Renal pelvis (tissue), 12 donors: ENCODE results near the gene IDH3B. TPM values are rescaled to one million over a fixed set of nuclear protein-coding genes. Genes with fewer than 3 reads are reported as not detected.

Experiments used
- DNase-seq: peaks from one replicate; pipeline ENCODE4 v3.0.0-alpha.2; 2013
- long read RNA-seq, 16 experiments: transcript quantifications; one replicate each; lab custom pipeline, GENCODE V29; 2026
- polyA plus RNA-seq, 3 donors: library from polyadenylated mRNA; unstranded; fragments of 120-200 nt; gene quantifications; one replicate each; pipeline ENCODE4 v1.2.1, GENCODE V29; 2013; ENCODE audit not compliant: insufficient read length in 3 of 3

The IDH3B gene
- 100 to 1,000 TPM; 139 to 141 (median 141) TPM for polyA plus RNA-seq
- long read RNA-seq, donor 1, transcript IDH3B-201 (12 exons, 1,545 nt): major isoform, 26 of 46 reads
- long read RNA-seq, donor 1, partial matches to known transcripts: 12 of 46 reads
- long read RNA-seq, donor 1, other reads (novel, unspliced or antisense): 5 of 46 reads
- long read RNA-seq, donor 2, transcript IDH3B-201 (12 exons, 1,545 nt): major isoform, 48 of 79 reads
- long read RNA-seq, donor 2, partial matches to known transcripts: 12 of 79 reads
- long read RNA-seq, donor 2, other reads (novel, unspliced or antisense): 9 of 79 reads
- long read RNA-seq, donor 3, transcript IDH3B-201 (12 exons, 1,545 nt): major isoform, 30 of 48 reads
- long read RNA-seq, donor 3, partial matches to known transcripts: 6 of 48 reads
- long read RNA-seq, donor 3, other reads (novel, unspliced or antisense): 6 of 48 reads
- long read RNA-seq, donor 4, transcript IDH3B-201 (12 exons, 1,545 nt): major isoform, 42 of 68 reads
- long read RNA-seq, donor 4, partial matches to known transcripts: 8 of 68 reads
- long read RNA-seq, donor 4, other reads (novel, unspliced or antisense): 12 of 68 reads
- long read RNA-seq, donor 5, transcript IDH3B-201 (12 exons, 1,545 nt): major isoform, 18 of 20 reads
- long read RNA-seq, donor 5, partial matches to known transcripts: 0 of 20 reads
- long read RNA-seq, donor 5, other reads (novel, unspliced or antisense): 0 of 20 reads
- long read RNA-seq, donor 6, transcript IDH3B-201 (12 exons, 1,545 nt): major isoform, 20 of 22 reads
- long read RNA-seq, donor 6, partial matches to known transcripts: 0 of 22 reads
- long read RNA-seq, donor 6, other reads (novel, unspliced or antisense): 0 of 22 reads
- long read RNA-seq, donor 7, transcript IDH3B-201 (12 exons, 1,545 nt): major isoform, 23 of 39 reads
- long read RNA-seq, donor 7, partial matches to known transcripts: 6 of 39 reads
- long read RNA-seq, donor 7, other reads (novel, unspliced or antisense): 6 of 39 reads
- long read RNA-seq, donor 8, partial matches to known transcripts: 0 of 4 reads
- long read RNA-seq, donor 8, other reads (novel, unspliced or antisense): 0 of 4 reads
- long read RNA-seq, donor 9, transcript IDH3B-201 (12 exons, 1,545 nt): major isoform, 24 of 33 reads
- long read RNA-seq, donor 9, partial matches to known transcripts: 7 of 33 reads
- long read RNA-seq, donor 9, other reads (novel, unspliced or antisense): 0 of 33 reads
- long read RNA-seq, donor 10, transcript IDH3B-201 (12 exons, 1,545 nt): major isoform, 10 of 22 reads
- long read RNA-seq, donor 10, partial matches to known transcripts: 5 of 22 reads
- long read RNA-seq, donor 10, other reads (novel, unspliced or antisense): 5 of 22 reads
- long read RNA-seq, donor 11, transcript IDH3B-201 (12 exons, 1,545 nt): major isoform, 16 of 18 reads
- long read RNA-seq, donor 11, partial matches to known transcripts: 0 of 18 reads
- long read RNA-seq, donor 11, other reads (novel, unspliced or antisense): 0 of 18 reads
- long read RNA-seq, donor 12, transcript IDH3B-201 (12 exons, 1,545 nt): major isoform, 39 of 56 reads
- long read RNA-seq, donor 12, partial matches to known transcripts: 0 of 56 reads
- long read RNA-seq, donor 12, other reads (novel, unspliced or antisense): 14 of 56 reads
- long read RNA-seq, donor 13, transcript IDH3B-201 (12 exons, 1,545 nt): major isoform, 9 of 10 reads
- long read RNA-seq, donor 13, partial matches to known transcripts: 0 of 10 reads
- long read RNA-seq, donor 13, other reads (novel, unspliced or antisense): 0 of 10 reads
- long read RNA-seq, donor 14, transcript IDH3B-201 (12 exons, 1,545 nt): major isoform, 35 of 50 reads
- long read RNA-seq, donor 14, partial matches to known transcripts: 0 of 50 reads
- long read RNA-seq, donor 14, other reads (novel, unspliced or antisense): 6 of 50 reads
- long read RNA-seq, donor 15, transcript IDH3B-201 (12 exons, 1,545 nt): major isoform, 31 of 58 reads
- long read RNA-seq, donor 15, partial matches to known transcripts: 6 of 58 reads
- long read RNA-seq, donor 15, other reads (novel, unspliced or antisense): 15 of 58 reads
- long read RNA-seq, donor 16, transcript IDH3B-201 (12 exons, 1,545 nt): major isoform, 29 of 59 reads
- long read RNA-seq, donor 16, partial matches to known transcripts: 6 of 59 reads
- long read RNA-seq, donor 16, other reads (novel, unspliced or antisense): 16 of 59 reads

- DNase-seq: peak; percentile 93
Measured at GRCh38 chr20:2663887-2664719, at the start of gene IDH3B. Gene IDH3B, minus strand, starts transcription at chr20:2664216. Its CDS starts 28 bp downstream, at chr20:2664188.

GRCh38 chr20:2713285-2713684 lies 49.3 kb upstream of the IDH3B start:
- DNase-seq: no peak

GRCh38 chr20:2709205-2709981 lies 45.4 kb upstream of the IDH3B start:
- no peak for DNase-seq

GRCh38 chr20:2708665-2709064 lies 44.6 kb upstream of the IDH3B start:
- DNase-seq: no peak

- no peak for DNase-seq
Measured at GRCh38 chr20:2708073-2708415, 44.0 kb upstream of the IDH3B start.

- no peak for DNase-seq
Measured at GRCh38 chr20:2707353-2708072, 43.5 kb upstream of the IDH3B start.

- DNase-seq: no peak
Measured at GRCh38 chr20:2706688-2707352, 42.8 kb upstream of the IDH3B start.

GRCh38 chr20:2705931-2706645 lies 42.1 kb upstream of the IDH3B start:
- DNase-seq: no peak

- DNase-seq: no peak
Measured at GRCh38 chr20:2703716-2704475, 39.9 kb upstream of the IDH3B start.

GRCh38 chr20:2701671-2702081 lies 37.7 kb upstream of the IDH3B start:
- DNase-seq: no peak

- DNase-seq: no peak
Measured at GRCh38 chr20:2700913-2701620, 37.1 kb upstream of the IDH3B start.

GRCh38 chr20:2699775-2700413 lies 35.9 kb upstream of the IDH3B start:
- DNase-seq: no peak

- DNase-seq: no peak
Measured at GRCh38 chr20:2698912-2699311, 34.9 kb upstream of the IDH3B start.

- DNase-seq: no peak
Measured at GRCh38 chr20:2698186-2698817, 34.3 kb upstream of the IDH3B start.
